HG02759 (cell line): Measurements from ENCODE around the gene CTRB1.
"Not testable (repeated sequence)": the region's sequence is repeated elsewhere in the genome, so short reads cannot be mapped to it uniquely, and the experiment has no call there.

Experiments used
- ATAC-seq: cut with Tn5 transposase; IDR thresholded peaks from one replicate; pipeline ENCODE4 v1.9.1; 2021; ENCODE audit warnings: mild to moderate bottlenecking, moderate library complexity; ENCODE audit not compliant: unreplicated experiment

CTRB1 gene

GRCh38 chr16:75267631-75268264 is 49.0 kb downstream of the CTRB1 start:
- ATAC-seq: no peak

- ATAC-seq: not testable (repeated sequence)
Observed at GRCh38 chr16:75269358-75269757, 50.6 kb downstream of the CTRB1 start.

GRCh38 chr16:75271441-75272096 is 52.8 kb downstream of the CTRB1 start:
- ATAC-seq: peak; percentile 30

GRCh38 chr16:75272097-75272551 is 53.3 kb downstream of the CTRB1 start:
- ATAC-seq: peak; percentile 39

- not testable (repeated sequence) for ATAC-seq
Observed at GRCh38 chr16:75272629-75273028, 53.8 kb downstream of the CTRB1 start.

GRCh38 chr16:75273054-75273925 is 54.5 kb downstream of the CTRB1 start:
- no peak for ATAC-seq
